ENCODE measurements around the gene PRKAR1B. TPM values are rescaled to one million over a fixed set of nuclear protein-coding genes. Genes with fewer than 3 reads are reported as not detected.

PRKAR1B gene
- polyA plus RNA-seq, 3 donors from 2014 or later, result 3.0 to 6.1 (median 3.9) TPM

GRCh38 chr7:524800-525199, 202.3 kb downstream of the PRKAR1B start:
- Mint-ChIP-seq H3K4me1 (peaks cover 0 to 4% of the 10 kb centered on the region in 2 donors), H3K4me3 (no peak overlapping the region), H3K36me3 (no peaks in the 10 kb centered on the region), H3K27ac (no peak overlapping the region), H3K27me3 (ENCODE audit: low read depth in 3 of 3) (peaks cover 0 to 8% (median 6%) of the 10 kb centered on the region in 3 donors), H3K9me3 (no peaks in the 10 kb centered on the region)
- DNase-seq, result no peak

DNA sequence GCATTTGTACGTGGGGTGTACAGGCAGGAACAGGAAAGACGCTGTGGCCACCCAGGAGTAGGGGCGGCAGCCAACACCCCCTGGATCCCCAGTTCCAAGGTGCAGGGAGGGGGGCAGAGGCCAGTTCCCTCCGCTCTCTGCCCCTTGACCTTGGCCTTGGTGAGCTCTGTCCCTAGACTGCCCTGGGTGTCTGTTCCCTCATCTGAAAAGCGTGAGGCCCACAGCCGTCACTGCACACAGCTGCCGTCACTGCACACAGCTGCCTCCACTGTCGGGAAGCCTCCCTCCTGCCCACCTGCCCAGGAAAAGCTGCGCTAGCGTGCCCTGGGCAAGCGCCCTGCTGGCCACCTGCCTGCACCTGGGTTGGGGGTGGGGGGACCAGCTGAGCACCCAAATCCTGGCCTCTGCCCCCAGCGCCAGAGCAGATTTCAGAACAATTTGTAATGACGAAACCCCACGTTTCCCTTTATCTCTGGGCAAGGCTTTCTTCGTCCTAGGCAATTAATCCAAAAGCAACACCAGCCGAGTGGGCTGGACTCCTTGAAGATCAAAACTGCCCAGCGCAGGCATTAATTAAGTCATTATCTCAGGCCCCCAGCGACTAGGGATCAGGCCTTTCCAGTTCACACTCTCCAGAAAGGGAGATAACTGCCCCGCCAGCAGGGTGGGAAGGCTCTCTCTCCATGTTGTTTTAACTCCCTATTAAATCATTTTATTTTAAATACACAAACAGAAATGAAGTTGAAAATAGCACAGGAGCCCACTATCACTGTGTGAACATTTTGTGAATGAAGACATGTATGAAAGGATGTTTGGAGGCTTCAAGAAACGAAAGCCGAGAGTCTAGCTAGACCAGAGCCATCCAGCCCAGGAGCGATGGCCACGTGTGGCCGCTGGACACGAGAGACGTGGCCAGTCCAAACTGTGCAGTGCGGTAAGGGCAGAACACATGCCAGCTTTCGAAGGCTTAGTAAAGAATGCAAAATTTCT, 203.4 kb downstream of the PRKAR1B start:
- H3K36me3 Mint-ChIP-seq, result no peaks in the 10 kb centered on the region
- no peak for DNase-seq
- no peaks in the 10 kb centered on the region for H3K9me3 Mint-ChIP-seq
- peaks cover 0 to 4% of the 10 kb centered on the region in 2 donors for H3K4me1 Mint-ChIP-seq
- peak overlapping the region in 1 of 5 donors; percentile 41 for H3K4me3 Mint-ChIP-seq
- H3K27ac Mint-ChIP-seq, result no peak overlapping the region
- H3K27me3 Mint-ChIP-seq (ENCODE audit: low read depth in 3 of 3), result peaks cover 0 to 8% (median 7%) of the 10 kb centered on the region in 3 donors

DNA sequence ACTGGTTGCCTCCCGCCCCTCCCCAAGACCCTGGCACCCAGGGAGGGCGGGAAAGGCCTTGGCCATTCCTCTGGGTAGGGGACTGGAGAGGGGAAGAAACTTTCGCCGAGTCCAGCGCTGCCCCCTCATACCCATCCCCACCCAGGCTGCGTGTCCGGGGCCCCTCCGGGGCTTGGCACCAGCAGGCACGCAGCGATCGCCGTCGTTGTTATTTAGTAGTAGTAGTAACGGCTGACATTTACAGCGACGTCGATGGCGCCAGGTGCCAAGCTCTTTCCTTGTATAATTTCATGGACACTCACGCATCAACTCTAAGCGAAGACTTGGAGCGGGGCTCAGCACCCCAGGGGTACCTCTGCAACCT, 204.1 kb downstream of the PRKAR1B start:
- Mint-ChIP-seq H3K36me3 (no peaks in the 10 kb centered on the region), H3K4me3 (peak overlapping the region in 1 of 5 donors; percentile 41), H3K27ac (no peak overlapping the region), H3K9me3 (no peaks in the 10 kb centered on the region), H3K4me1 (peaks cover under 1 to 7% of the 10 kb centered on the region in 2 donors), H3K27me3 (ENCODE audit: low read depth in 3 of 3) (peaks cover 2 to 9% (median 8%) of the 10 kb centered on the region in 3 donors)
- DNase-seq, result no peak

GRCh38 chr7:522071-522950, 204.8 kb downstream of the PRKAR1B start:
- H3K9me3 Mint-ChIP-seq, result no peaks in the 10 kb centered on the region
- peaks cover 5 to 11% of the 10 kb centered on the region in 2 donors for H3K4me1 Mint-ChIP-seq
- no peak overlapping the region for H3K27ac Mint-ChIP-seq
- peak overlapping the region; percentile 47 to 65 (median 57) for H3K4me3 Mint-ChIP-seq
- DNase-seq, result peak in 2 of 3 donors; percentile 16 to 22
- peaks cover 2 to 12% (median 11%) of the 10 kb centered on the region in 3 donors for H3K27me3 Mint-ChIP-seq (ENCODE audit: low read depth in 3 of 3)
- H3K36me3 Mint-ChIP-seq, result no peaks in the 10 kb centered on the region

GRCh38 chr7:521221-522070, 205.6 kb downstream of the PRKAR1B start:
- no peaks in the 10 kb centered on the region for H3K9me3 Mint-ChIP-seq
- peak in 1 of 3 donors; percentile 13 for DNase-seq
- H3K27me3 Mint-ChIP-seq (ENCODE audit: low read depth in 3 of 3), result peaks cover 2 to 12% (median 11%) of the 10 kb centered on the region in 3 donors
- no peaks in the 10 kb centered on the region for H3K36me3 Mint-ChIP-seq
- no peak overlapping the region for H3K27ac Mint-ChIP-seq
- H3K4me1 Mint-ChIP-seq, result peaks cover 5 to 11% of the 10 kb centered on the region in 2 donors
- peak overlapping the region in 4 of 5 donors; percentile 15 to 47 (median 37) for H3K4me3 Mint-ChIP-seq

DNA sequence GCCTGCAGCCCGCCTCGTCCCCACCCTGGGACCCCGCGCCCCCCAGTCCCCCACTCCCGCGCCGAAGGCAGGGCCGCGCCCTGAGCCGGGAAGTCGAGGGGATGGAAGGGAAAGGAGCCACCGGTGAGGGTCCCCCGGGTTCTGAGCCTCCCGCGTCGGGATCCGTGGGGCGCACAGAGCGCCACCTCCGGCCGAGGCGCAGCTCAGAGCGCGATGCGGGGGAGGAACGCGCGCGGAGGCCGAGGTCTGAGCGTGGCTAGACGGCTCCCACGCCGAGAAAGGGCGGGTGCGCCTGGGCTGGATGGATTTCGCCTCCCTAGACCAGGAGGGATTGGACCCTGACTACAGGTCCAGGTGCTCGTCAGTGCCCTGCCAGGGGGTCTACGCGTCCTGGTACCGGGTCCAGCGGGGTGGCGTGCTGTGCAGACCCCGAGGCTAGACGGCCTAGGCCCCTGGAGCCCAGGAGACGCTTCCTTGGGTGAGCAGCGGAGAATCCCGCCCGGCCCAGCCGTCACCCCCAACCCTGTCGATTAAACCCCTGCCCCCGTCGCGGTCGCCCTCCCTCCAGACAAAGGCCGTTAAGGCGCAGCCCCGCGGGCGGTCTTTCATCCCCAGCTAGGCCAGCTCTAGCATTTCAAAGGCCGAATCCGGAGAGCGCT, 206.4 kb downstream of the PRKAR1B start:
- no peak for DNase-seq
- Mint-ChIP-seq H3K36me3 (no peaks in the 10 kb centered on the region), H3K4me3 (peak overlapping the region in 2 of 5 donors; percentile 36 to 47), H3K27me3 (ENCODE audit: low read depth in 3 of 3) (peaks cover 3 to 17% (median 14%) of the 10 kb centered on the region in 3 donors), H3K9me3 (no peaks in the 10 kb centered on the region), H3K4me1 (peaks cover 5 to 11% of the 10 kb centered on the region in 2 donors), H3K27ac (no peak overlapping the region)

DNA sequence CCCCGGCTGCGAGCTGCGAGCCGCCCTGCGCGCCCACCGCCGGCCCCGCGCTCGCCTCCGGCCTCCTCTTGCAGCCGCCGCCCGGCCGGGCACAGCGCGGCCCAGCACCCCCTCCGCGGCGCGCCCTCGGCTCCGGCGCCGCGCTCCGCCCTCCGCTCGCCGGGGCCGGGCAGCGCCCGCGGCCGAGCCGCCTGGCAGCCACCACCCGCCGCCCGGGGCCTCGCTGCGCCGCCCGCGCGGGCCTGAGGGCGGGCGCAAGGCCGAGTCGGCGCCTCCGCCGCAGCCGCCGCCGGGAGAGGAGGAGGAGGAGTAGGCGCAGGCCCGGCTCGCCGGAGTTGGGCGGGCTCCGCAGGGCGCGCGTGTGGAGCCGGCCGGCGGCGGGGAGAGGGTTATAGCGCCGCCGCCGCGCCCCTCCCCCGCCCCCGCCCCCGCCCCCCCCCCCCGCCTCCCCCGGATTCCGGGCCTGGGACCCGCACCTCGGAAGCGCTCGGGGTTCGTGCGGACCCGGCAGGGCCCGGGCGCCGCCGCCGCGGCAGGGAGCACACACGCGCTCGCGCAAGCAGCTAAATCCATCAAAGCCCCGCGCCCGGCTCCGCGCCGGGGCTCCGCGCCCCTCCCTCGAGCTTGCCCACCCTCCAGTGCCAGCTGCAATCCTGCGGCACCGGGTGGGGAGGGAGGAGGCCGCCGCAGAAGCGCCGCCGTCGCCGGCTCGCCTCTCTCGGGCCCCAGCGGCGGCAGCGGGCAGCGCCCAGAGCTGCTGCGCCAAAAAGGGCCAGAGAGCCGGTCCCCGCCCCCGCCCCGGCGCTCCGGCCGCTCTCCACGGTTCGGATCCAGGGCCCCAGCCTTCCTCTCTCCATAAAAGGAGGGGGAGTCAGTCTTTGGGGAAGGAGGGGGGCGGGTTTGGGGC, 207.3 kb downstream of the PRKAR1B start, which contains the start of gene PDGFA:
PDGFA (minus strand) TSS at position 363 of the 907 bp plus-strand sequence. CDS start 845 bp downstream, outside the sequence.
- DNase-seq, result peak in 1 of 3 donors; percentile 13
- H3K4me3 Mint-ChIP-seq, result peak within 1 kb of the TSS; percentile 57 to 83 (median 76)

DNA sequence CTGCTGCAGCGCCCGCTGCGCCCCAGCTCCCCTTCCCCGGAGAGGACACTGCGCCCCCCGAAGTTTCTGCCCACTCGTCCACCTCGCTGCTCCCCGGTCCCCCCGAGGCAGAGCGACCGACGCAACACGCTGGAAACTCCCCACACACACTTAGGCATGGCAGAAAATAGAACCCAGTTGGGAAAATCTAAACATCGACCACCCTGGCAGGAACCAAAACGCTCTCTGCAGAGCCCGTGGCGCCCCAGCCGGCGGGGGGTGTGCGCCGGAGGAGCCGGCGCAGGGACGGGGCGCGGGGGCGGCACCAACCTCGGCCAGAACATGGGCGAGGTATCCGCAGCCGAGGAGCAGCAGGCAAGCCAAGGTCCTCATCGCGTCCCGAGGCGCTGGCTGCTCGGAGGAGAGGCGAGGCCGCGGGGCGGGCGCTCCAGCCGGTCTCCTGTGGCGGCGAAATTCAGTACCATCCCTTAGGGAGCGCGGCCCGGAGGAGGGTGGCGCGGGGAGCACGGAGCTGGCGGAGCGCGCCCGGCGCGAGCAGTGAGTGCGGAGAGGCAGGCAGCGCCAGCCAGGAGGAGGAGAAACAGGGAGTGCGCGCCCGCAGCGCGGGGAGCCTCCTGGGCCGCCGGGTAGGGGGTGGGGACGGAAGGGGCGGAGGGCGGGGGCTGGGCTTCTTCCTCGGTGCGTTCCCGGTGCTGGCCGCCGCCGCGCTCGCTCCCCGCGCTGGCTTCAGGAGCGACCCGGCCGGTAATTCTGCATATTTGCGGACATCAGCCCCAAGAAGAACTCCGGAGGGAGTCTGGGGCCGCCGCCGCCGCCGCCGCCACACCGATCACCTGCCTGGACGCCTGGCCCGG, 208.2 kb downstream of the PRKAR1B start:
- Mint-ChIP-seq H3K27ac (no peak overlapping the region), H3K27me3 (ENCODE audit: low read depth in 3 of 3) (peaks cover 5 to 19% (median 16%) of the 10 kb centered on the region in 3 donors)

More for the DNA sequence above, 207.3 kb downstream of the PRKAR1B start, which contains the start of gene PDGFA:
- Mint-ChIP-seq H3K27me3 (ENCODE audit: low read depth in 3 of 3) (peaks cover 5 to 19% (median 13%) of the 10 kb centered on the region in 3 donors), H3K27ac (no peak within 1 kb of the TSS), H3K4me1 (peaks cover 5 to 11% of the 10 kb centered on the region in 2 donors), H3K36me3 (no peaks in the 10 kb centered on the region), H3K9me3 (no peaks in the 10 kb centered on the region)

DNA sequence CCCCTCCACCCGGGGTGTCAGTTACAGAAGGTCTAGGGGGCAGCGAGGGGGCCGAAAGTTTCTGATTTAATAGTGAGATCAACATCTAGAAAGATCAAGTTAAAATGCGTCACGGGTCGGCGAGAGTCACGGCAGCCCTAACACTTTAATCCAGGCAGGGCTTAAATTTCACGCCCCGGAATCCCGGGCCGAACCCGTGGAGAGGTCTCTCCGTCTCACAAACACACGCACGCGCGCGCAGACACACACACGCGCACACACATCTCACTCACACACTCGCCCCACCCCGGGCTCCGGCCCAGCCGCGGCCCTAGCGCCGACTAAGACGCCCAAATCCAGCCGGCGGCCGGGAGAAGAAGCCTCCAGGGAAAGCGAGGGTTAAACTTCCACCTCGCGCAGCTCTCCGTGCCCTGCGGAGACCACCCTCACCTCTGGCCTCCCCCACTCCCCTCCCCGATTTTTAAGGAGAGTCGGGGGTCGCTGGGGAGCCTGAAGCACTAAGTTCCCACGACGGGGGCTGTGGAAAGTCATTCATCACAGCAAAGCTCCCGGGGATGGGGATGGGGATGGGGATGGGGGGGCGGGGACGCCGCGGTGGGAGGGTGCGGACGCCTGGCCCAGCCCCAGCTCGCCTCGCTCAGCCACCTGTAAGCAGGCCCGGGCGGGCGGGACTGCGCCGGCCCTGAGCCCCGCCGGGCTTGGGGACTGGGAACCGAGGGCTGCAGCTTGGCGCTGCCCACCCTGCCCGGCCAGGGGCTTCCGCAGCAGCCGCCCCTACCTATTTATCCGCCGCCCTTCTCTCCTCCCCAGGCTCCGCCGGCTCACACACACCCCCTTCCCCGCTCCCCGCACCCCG, 209.1 kb downstream of the PRKAR1B start:
- Mint-ChIP-seq H3K27ac (no peak overlapping the region), H3K9me3 (no peaks in the 10 kb centered on the region), H3K27me3 (ENCODE audit: low read depth in 3 of 3) (peaks cover 5 to 19% (median 17%) of the 10 kb centered on the region in 3 donors), H3K36me3 (no peaks in the 10 kb centered on the region), H3K4me3 (peak overlapping the region; percentile 63 to 83 (median 76)), H3K4me1 (peaks cover 5 to 11% of the 10 kb centered on the region in 2 donors)
- no peak for DNase-seq

More for the DNA sequence above, 208.2 kb downstream of the PRKAR1B start:
- Mint-ChIP-seq H3K4me3 (peak overlapping the region; percentile 57 to 83 (median 76)), H3K9me3 (no peaks in the 10 kb centered on the region), H3K36me3 (no peaks in the 10 kb centered on the region), H3K4me1 (peaks cover 5 to 11% of the 10 kb centered on the region in 2 donors)
- peak in 1 of 3 donors; percentile 17 for DNase-seq
